Naive thymus-derived CD4-positive, alpha-beta T cell (primary cell): ENCODE results near the gene TEFM. TPM values are rescaled to one million over a fixed set of nuclear protein-coding genes. Genes with fewer than 3 reads are reported as not detected.

Experiments used
- polyA plus RNA-seq, 2 donors: library from polyadenylated mRNA; unstranded; fragments of 300-500 nt; fragmentation: Illumina TruSeq; gene quantifications; one replicate each; pipeline ENCODE4 v1.2.3, GENCODE V29; 2021
- total RNA-seq, 6 experiments: library from RNA in 5 of 6; stranded (reverse) in 5 of 6; gene quantifications; 1 replicate in 5 of 6; 2 replicates in 1 of 6; pipeline ENCODE4 v1.2.3 and lab custom pipeline; 2021 to 2026

Gene TEFM
- total and polyA plus RNA-seq, 7 experiments from 2014 or later: 8.5 to 23.1 (median 18.2) TPM

Other genes starting within 250 kb of the TEFM start
- gene CRLF3, start 81.5 kb downstream of the TEFM start, total RNA-seq: 100 to 1,000 TPM in 2 of 5 experiments, 10 to 100 TPM in 3; 65.5 to 142 (median 86.7) TPM
- gene CRLF3, start 81.5 kb downstream of the TEFM start, polyA plus RNA-seq: 100 to 1,000 TPM; 200 to 220 TPM
- 10 to 100 TPM in 1 of 5 experiments, 1 to 10 TPM in 4; 3.5 to 22.1 (median 5.0) TPM for gene ATAD5, start 74.3 kb downstream of the TEFM start, total RNA-seq
- gene ATAD5, start 74.3 kb downstream of the TEFM start, polyA plus RNA-seq: 1 to 10 TPM; 1.3 to 1.5 TPM
- 10 to 100 TPM in 1 of 5 experiments, 1 to 10 TPM in 4; 2.6 to 18.9 (median 4.9) TPM for gene ADAP2, start 15.7 kb upstream of the TEFM start, total RNA-seq
- not detected for gene ADAP2, start 15.7 kb upstream of the TEFM start, polyA plus RNA-seq
- gene RNF135, start 64.8 kb upstream of the TEFM start, total RNA-seq: 10 to 100 TPM in 1 of 5 experiments, 1 to 10 TPM in 4; 3.4 to 18.7 (median 3.6) TPM
- gene RNF135, start 64.8 kb upstream of the TEFM start, polyA plus RNA-seq: 1 to 10 TPM; 2.0 to 2.2 TPM
- gene NF1, start 188.7 kb upstream of the TEFM start, total RNA-seq: 10 to 100 TPM; 18.8 to 32.4 (median 21.2) TPM
- gene NF1, start 188.7 kb upstream of the TEFM start, polyA plus RNA-seq: 10 to 100 TPM; 12.5 to 12.7 TPM